Lung (tissue), 12 donors: Measurements from ENCODE around the gene GORASP1. TPM values are rescaled to one million over a fixed set of nuclear protein-coding genes. Genes with fewer than 3 reads are reported as not detected.

ENCODE experiments used
- ATAC-seq: fragments of 200-7000 bp; cut with Tn5 transposase; one replicate; pipeline ENCODE4 v1.9.1; 2020; ENCODE audit warnings: moderate number of reproducible peaks; ENCODE audit not compliant: insufficient read depth, low FRiP score
- DNase-seq, 3 donors: peaks; one replicate each; pipeline ENCODE4 v3.0.0-alpha.2; 2013 to 2017
- H3K27ac ChIP-seq, 2 donors: one replicate each; pipeline ENCODE4 v1.5.1; 2013; ENCODE audit warnings: mild to moderate bottlenecking in 2 of 2, moderate library complexity in 2 of 2, control low read depth in 1 of 2, inconsistent platforms in 1 of 2, low read depth in 1 of 2, low read length in 1 of 2
- H3K27me3 ChIP-seq, 3 donors: one replicate each; pipeline ENCODE4 v1.5.1; 2013; ENCODE audit warnings: low read length in 2 of 3; ENCODE audit not compliant: control insufficient read depth in 3 of 3, insufficient read depth in 3 of 3
- H3K36me3 ChIP-seq, 4 donors: one replicate each; pipeline ENCODE4 v1.5.1; 2013; ENCODE audit warnings: low read length in 4 of 4, mild to moderate bottlenecking in 1 of 4, moderate library complexity in 1 of 4; ENCODE audit not compliant: control insufficient read depth in 4 of 4, insufficient read depth in 4 of 4
- H3K4me1 ChIP-seq, 5 donors: one replicate each; pipeline ENCODE4 v1.5.1; 2013; ENCODE audit warnings: low read length in 5 of 5, mild to moderate bottlenecking in 2 of 5, moderate library complexity in 1 of 5; ENCODE audit not compliant: control insufficient read depth in 5 of 5, insufficient read depth in 5 of 5
- H3K4me3 ChIP-seq: one replicate; pipeline ENCODE4 v1.5.1; 2013; ENCODE audit warnings: mild to moderate bottlenecking, control low read depth, moderate library complexity
- H3K9ac ChIP-seq, 2 donors: one replicate each; pipeline ENCODE4 v1.5.1; 2013; ENCODE audit warnings: low read length in 2 of 2, control low read depth in 1 of 2; ENCODE audit not compliant: insufficient read depth in 1 of 2
- H3K9me3 ChIP-seq, 4 donors: one replicate each; pipeline ENCODE4 v1.5.1; 2013; ENCODE audit warnings: low read length in 3 of 4, mild to moderate bottlenecking in 1 of 4, moderate library complexity in 1 of 4; ENCODE audit not compliant: control insufficient read depth in 4 of 4, insufficient read depth in 3 of 4
- WGBS, 2 donors: extraction: QIAGEN DNeasy Blood & Tissue Kit; methylation state at CpG; one replicate each; pipeline ENCODE4 v1.1.7; 2013; 5-methylcytosine and 5-hydroxymethylcytosine counted together
- polyA plus RNA-seq, 2 donors: library from polyadenylated mRNA; stranded (reverse); fragments of 200-250 nt; gene quantifications; one replicate each; pipeline ENCODE4 v1.2.1, GENCODE V29; 2013
- total RNA-seq, 2 donors: library from RNA; depleted of rRNA in 1 of 2; stranded (reverse); fragments of >200 nt in 1 of 2; gene quantifications; one replicate each; pipeline ENCODE4 v1.2.1, GENCODE V29; 2014 to 2021
- TF ChIP-seq, protein P1 (sequence below): IDR thresholded peaks from 2 replicates; pipeline ENCODE4 v1.5.1; 2012; ENCODE audit warnings: mild to moderate bottlenecking; ENCODE audit errors: control extremely low read depth, extremely low read depth
- donor health status: control.
- donor health status: control.
- donor health status: Bipolar disorder and iron deficiency.
- donor health status: healthy.
- donor health status: DM: yes; HTN: yes; CAD: no.

Gene GORASP1
- total and polyA plus RNA-seq, 4 donors, result 28.7 to 71.1 (median 48.5) TPM

DNA sequence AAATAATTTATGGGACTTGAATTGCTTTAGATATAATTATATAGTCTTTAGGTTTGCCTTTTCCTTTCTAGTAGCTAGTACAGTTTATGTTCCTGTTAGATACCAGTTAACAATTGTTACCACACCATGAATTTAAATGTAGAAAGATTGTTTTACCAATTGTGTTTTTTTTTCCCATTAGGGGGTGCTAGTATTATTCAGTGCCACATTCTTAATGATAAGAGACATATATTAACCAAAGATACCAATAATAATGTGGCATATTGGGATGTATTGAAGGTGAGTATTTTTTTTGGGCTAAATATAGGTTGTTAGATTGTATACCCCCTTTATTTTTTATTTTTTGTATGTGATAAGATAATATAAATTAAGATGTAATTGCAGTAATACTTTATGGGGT lies 27.9 kb downstream of the GORASP1 start:
- no peak overlapping the region for H3K4me3 ChIP-seq
- H3K4me1 ChIP-seq, result no peaks in the 10 kb centered on the region
- H3K27ac ChIP-seq, result no peak overlapping the region
- ATAC-seq (no peak), DNase-seq (no peak)
- TF ChIP-seq, protein P1, sequence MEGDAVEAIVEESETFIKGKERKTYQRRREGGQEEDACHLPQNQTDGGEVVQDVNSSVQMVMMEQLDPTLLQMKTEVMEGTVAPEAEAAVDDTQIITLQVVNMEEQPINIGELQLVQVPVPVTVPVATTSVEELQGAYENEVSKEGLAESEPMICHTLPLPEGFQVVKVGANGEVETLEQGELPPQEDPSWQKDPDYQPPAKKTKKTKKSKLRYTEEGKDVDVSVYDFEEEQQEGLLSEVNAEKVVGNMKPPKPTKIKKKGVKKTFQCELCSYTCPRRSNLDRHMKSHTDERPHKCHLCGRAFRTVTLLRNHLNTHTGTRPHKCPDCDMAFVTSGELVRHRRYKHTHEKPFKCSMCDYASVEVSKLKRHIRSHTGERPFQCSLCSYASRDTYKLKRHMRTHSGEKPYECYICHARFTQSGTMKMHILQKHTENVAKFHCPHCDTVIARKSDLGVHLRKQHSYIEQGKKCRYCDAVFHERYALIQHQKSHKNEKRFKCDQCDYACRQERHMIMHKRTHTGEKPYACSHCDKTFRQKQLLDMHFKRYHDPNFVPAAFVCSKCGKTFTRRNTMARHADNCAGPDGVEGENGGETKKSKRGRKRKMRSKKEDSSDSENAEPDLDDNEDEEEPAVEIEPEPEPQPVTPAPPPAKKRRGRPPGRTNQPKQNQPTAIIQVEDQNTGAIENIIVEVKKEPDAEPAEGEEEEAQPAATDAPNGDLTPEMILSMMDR, result no peak
- H3K27me3 ChIP-seq, result no peaks in the 10 kb centered on the region
- H3K9me3 ChIP-seq, result no peaks in the 10 kb centered on the region
- H3K9ac ChIP-seq, result no peak overlapping the region
- H3K36me3 ChIP-seq, result peaks cover 14 to 39% (median 18%) of the 10 kb centered on the region in 4 donors

DNA sequence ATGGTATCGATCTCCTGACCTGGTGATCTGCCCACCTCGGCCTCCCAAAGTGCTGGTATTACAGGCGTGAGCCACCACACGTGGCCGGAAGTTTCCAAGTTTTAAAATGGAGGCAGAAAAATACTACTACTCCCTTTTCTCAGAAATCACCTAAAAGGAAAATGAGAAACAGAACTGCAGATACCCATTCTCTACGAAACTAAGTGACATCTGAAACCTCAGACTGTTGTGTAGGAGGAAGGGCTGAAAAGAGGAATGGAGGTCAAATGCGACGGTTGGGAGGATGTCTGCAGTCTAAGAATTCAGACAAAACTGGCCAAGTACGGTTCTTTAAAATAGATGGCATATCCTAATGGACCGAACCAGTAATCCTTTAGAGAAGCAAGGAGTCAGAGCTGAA lies 31.5 kb downstream of the GORASP1 start:
- Histone ChIP-seq H3K4me3 (no peak overlapping the region), H3K27ac (no peak overlapping the region), H3K9ac (no peak overlapping the region), H3K4me1 (no peaks in the 10 kb centered on the region), H3K9me3 (no peaks in the 10 kb centered on the region), H3K36me3 (peaks cover 21 to 51% (median 28%) of the 10 kb centered on the region in 4 donors), H3K27me3 (no peaks in the 10 kb centered on the region)
- DNase-seq (no peak), ATAC-seq (no peak)
- WGBS, 2 donors, result 95 to 96% methylated on average over 10 of the region's 10 CpGs
- TF ChIP-seq, protein P1, result no peak

DNA sequence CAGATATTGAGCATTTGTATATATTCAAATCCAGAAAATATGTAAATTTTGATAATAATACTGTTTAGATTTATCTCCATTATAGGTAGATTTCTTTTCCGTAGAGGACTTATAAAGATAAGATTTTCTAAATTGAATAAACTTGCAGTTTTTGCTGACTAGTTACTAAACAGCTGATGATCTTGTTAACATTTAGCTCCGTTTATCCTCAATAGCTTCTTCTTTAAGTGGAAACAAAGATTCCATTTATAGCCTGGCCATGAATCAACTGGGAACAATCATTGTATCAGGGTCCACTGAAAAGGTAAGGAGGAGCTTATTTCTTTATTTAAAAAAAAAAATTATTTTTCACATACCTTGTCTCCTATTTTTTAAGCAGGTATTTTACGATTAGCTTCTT lies 38.9 kb downstream of the GORASP1 start:
- H3K4me1 ChIP-seq, result no peaks in the 10 kb centered on the region
- ATAC-seq (no peak), DNase-seq (no peak)
- no peak overlapping the region for H3K4me3 ChIP-seq
- H3K27me3 ChIP-seq, result no peaks in the 10 kb centered on the region
- TF ChIP-seq, protein P1, result no peak
- H3K27ac ChIP-seq, result no peak overlapping the region
- H3K9ac ChIP-seq, result no peak overlapping the region
- no peaks in the 10 kb centered on the region for H3K9me3 ChIP-seq
- peaks cover 9 to 39% (median 18%) of the 10 kb centered on the region in 4 donors for H3K36me3 ChIP-seq
- WGBS, 2 donors, result 95 to 99% methylated on average over 3 of the region's 3 CpGs

DNA sequence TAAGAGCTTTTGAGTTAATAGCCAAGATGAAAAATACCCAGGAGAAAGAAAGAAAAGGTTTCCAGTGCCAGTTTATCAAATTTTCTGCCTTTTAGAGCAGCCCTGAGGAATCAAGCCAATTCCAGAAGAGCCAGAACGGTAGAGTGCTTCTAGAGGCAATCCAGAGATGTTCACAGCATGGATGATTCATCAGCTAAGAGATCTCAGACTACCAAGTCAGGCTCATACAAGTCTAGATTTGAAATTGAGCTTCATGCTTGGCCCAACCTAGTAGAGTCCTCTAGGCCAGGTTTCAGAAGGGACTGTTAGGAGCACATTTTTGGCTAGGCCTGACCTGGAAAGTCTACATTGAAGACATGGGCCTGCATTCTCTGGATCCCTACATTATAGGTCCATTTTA lies 40.1 kb downstream of the GORASP1 start:
- Histone ChIP-seq H3K9ac (no peak overlapping the region), H3K9me3 (no peaks in the 10 kb centered on the region), H3K4me1 (no peaks in the 10 kb centered on the region), H3K27me3 (no peaks in the 10 kb centered on the region), H3K36me3 (peaks cover 3 to 34% (median 15%) of the 10 kb centered on the region in 4 donors), H3K4me3 (no peak overlapping the region), H3K27ac (no peak overlapping the region)
- ATAC-seq (no peak), DNase-seq (no peak)
- TF ChIP-seq, protein P1, result no peak
- WGBS, 2 donors, result 58 to 80% methylated on average over 1 of the region's 1 CpG
